B cell (primary cell): Measurements from ENCODE around the gene USP37.

Source experiments
- CTCF ChIP-seq: fragments of 200-600 bp; IDR thresholded peaks from one replicate; pipeline ENCODE4 v1.8.0; 2022; ENCODE audit warnings: antibody characterized with exemption, mild to moderate bottlenecking
- EZH2 ChIP-seq: IDR thresholded peaks from 2 replicates; pipeline ENCODE4 v1.6.1; 2012; ENCODE audit warnings: borderline replicate concordance, low read depth, mild to moderate bottlenecking, moderate library complexity, low read length; ENCODE audit not compliant: insufficient read depth, poor library complexity, severe bottlenecking

GRCh38 chr2:218508299-218508698 lies 59.9 kb downstream of the USP37 start:
- TF ChIP-seq CTCF, result no peak
- TF ChIP-seq EZH2, result no peak
